Measurements from ENCODE around the gene GAB2.

GAB2 gene

DNA sequence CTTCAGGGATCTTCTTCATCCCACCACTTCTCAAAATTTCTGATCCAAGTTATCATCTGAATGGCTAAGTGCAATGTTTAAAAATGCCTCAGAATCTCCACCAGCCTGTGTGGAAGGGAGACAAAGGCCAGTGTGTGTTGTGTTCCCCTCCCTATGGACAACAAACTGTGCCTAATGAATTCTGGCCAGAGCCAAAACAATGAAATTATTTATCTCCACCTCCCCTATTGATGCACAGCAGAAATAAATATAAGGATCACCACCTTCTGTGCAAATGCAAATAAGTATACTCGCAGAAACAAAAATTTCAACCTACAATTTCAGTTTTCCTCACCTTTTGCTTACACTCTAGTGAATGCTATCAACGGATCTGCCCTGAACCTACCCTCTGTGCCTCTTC, 75.8 kb downstream of the GAB2 start:
- DNase-seq (ENCODE audit: low read depth in 3 of 3): no peak

GRCh38 chr11:78340530-78340929, 77.1 kb downstream of the GAB2 start:
- no peak for DNase-seq (ENCODE audit: low read depth in 3 of 3)

- no peak for DNase-seq (ENCODE audit: low read depth in 3 of 3)
These were observed 77.7 kb downstream of the GAB2 start for GRCh38 chr11:78339945-78340344.

DNA sequence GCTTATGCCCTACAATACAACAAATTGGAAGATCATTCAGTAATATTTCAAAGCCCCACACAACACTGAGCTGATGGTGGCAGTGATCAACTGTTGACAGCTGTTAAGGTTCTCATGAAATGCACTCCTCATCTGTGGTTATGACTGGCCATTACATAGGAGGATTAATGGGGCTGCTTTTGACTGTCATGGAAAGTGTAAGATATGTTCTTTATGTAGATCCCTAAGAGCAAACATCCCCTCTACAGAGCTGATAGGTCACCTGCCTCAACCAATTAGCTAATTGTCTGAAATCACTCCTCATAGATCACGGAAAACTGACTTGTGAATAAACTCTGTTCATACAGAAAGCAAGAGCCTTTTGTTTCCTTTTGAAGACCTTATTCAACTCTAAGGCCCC, 78.1 kb downstream of the GAB2 start:
- no peak for DNase-seq (ENCODE audit: low read depth in 3 of 3)

GRCh38 chr11:78338702-78339101, 78.9 kb downstream of the GAB2 start:
- no peak for DNase-seq (ENCODE audit: low read depth in 3 of 3)

- DNase-seq (ENCODE audit: low read depth in 3 of 3): no peak
These were observed 79.5 kb downstream of the GAB2 start for GRCh38 chr11:78338138-78338537.

DNA sequence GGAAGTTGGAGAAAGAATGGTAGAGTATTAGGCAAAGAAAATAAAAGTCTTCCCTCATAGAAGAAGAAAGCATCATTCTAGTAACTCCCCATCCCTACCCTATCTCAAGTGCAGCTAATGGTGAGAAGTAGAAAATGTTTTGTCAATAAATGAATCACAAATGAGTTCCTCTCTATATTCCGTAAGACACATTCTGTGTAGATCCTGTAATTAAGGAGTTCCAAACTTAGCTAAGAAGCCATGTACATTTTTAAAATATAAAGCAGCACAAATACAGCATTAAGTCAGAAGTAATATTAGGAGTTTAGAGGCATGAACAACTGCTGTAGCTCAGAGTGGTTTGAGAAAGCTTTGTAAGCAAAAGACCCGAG, 80.1 kb downstream of the GAB2 start:
- DNase-seq (ENCODE audit: low read depth in 3 of 3): no peak

- no peak for DNase-seq (ENCODE audit: low read depth in 3 of 3)
These were observed 80.6 kb downstream of the GAB2 start for GRCh38 chr11:78336877-78337553.

GRCh38 chr11:78334109-78334508, 83.5 kb downstream of the GAB2 start:
- no peak for DNase-seq (ENCODE audit: low read depth in 3 of 3)

GRCh38 chr11:78332872-78333271, 84.7 kb downstream of the GAB2 start:
- no peak for DNase-seq (ENCODE audit: low read depth in 3 of 3)

DNA sequence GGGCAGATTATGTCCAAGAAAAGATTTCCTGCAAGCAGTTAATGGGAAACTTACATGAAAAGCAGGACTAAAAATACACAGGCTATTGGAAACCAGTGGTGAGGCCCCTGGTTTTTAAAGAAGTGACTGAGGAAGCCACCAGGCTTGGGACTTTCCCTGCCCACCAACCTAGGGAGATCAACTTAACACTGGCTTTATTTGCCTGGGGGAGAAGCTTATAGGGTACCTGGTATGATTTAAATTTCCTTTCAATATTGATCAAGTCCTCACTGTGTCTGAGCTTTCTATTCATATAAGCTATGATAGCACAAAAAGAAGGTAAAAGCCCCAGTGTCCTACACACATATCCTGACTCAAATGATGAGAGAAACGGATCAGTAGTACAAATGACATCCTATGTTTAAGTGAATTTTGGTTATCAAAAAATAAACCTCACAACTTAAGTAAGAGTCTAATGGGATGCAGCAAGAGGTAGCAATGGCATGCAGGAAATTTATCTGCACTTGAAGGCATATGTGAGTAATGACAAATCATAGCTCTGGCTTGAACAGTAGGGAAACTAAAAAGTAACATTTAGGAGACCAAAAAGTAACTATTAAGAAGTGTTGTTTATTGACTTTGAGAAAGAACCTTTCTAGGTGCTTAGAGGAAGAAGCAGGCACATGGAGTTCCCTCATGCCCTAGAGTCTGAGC, 85.3 kb downstream of the GAB2 start:
- no peak for DNase-seq (ENCODE audit: low read depth in 3 of 3)

GRCh38 chr11:78331711-78332110, 85.9 kb downstream of the GAB2 start:
- DNase-seq (ENCODE audit: low read depth in 3 of 3): no peak

GRCh38 chr11:78330361-78330760, 87.3 kb downstream of the GAB2 start:
- DNase-seq (ENCODE audit: low read depth in 3 of 3): no peak

DNA sequence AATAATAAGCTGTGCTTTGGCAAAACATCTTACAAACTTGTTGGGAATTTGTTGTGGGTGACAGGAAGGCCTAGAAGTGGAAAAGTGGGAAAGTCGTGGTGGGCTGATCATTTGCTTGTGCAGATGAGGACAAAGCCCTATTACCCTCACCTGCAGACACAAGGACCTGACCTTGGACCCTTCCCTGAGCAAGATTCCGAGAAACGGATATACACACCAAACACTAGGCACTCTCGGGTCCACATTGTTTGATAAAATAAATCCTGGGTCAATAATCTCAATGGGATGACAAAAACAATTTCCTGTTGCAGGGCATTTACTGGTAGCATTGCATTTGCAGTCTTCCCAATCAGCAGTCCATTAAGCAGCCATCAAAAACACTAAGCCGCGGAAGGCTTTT, 89.7 kb downstream of the GAB2 start:
- DNase-seq (ENCODE audit: low read depth in 3 of 3): no peak

GRCh38 chr11:78325274-78325781, 92.3 kb downstream of the GAB2 start:
- DNase-seq (ENCODE audit: low read depth in 3 of 3): no peak

DNA sequence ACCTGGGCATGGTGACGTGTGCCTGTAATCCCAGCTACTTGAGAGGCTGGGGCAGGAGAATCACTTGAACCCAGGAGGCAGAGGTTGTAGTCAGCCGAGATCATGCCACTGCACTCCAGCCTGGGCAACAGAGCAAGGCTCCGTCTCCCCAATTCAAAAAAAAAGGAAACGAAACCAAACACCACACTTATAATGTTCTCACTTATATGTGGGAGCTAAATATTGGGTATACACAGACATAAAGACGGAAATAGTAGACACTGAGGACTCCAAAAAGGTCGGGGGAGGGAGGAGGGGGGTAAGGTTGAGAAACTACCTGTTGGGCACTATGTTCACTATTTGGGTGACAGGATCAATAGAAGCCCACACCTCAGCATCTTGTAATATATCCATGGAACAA, 94.3 kb downstream of the GAB2 start:
- DNase-seq (ENCODE audit: low read depth in 3 of 3): no peak

DNA sequence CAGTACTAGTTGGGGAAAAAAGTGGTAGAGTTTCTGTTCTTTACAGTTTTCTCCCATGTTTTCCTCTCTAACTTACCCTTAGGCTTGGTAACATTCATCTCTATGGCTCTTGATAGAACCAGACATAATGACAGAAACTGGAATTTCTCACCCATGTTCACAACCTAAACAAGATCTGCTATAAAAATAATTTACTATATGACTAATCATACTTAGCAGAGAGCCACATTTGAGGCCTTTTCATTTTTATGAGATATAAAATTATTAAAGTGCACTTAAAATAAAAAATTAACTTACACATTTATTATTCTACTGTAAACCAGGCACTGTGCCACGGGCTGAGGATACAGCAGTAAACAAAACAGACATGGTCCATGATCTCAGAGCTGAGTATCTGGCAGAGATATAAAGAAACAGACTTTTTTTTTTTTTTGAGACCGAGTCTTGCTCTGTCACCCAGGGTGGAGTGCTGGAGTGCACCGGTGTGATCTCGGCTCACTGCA, 98.1 kb downstream of the GAB2 start:
- DNase-seq (ENCODE audit: low read depth in 3 of 3): no peak

DNA sequence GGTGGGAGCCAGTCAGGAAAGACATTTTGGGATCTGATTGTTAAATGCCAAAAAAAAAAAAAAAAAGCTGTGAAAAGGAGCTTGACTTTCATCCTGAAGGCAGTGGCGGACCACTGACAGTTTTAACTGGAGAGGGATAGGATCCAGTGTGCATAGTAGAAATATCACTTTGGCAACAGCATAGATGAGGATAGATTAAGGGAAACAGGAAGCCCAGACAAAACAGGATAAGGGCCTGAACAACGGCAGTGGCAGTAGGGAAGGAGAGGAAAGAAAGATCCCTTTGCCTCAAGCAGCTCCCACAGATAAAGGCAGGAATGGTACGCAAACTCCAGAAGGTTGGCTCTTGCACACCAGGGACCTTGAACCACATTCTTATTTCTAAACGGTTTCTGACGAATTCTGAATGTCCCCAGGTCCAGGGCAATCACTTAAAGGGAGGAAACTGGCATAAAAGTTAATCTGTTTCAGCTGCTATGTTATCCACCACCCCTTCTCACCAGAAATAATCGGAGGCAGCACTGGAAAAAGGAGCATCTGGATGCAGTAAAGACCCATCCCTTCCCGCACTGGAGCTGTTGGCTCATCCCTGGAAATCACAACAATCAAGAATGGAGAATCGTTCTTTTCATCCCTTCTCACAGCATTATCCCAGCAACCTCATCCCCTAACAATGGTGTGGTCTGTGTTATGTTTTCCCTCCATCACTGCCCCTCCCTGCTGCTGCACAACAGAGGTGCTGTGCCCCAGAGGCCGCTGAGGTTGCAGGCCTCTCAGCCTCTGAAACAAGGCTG, 99.1 kb downstream of the GAB2 start:
- DNase-seq (ENCODE audit: low read depth in 3 of 3): no peak

DNA sequence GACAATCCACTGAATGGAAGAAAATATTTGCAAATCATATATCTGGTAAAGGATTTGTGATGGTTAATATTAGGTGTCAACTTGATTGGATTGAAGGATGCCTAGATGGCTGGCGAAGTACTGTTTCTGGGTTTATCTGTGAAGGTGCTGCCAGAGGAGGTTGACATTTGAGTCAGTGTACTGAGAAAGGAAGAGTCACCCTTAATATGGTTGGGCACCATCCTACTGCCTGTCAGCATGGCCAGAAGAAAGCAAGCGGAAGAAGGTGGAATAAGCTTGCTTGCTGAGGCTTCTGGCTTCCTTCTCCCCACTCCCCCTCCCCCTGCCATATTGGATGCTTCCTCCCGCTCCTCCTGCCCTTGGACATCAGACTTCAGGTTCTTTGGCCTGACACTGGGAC, 101.9 kb downstream of the GAB2 start:
- no peak for DNase-seq (ENCODE audit: low read depth in 3 of 3)

DNA sequence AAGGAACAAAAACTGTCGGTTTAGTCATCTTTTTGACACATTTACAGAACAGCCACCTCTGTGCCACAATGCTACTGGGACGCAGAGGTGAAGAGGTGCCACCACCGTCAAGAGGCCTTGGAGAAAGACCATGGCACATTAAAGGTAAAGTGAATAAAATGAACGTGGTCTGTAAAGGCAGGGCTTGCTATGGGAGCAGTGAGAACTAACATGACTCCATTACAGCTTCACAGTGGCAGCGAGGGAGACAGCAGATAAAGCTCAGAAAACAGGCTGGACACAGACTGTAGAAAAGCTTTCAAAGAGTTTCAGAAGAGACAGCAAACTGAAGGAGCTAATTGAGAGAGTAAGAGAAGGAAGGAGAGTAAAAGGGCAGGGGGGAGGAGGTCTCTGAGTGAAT, 102.9 kb downstream of the GAB2 start:
- DNase-seq (ENCODE audit: low read depth in 3 of 3): no peak

DNA sequence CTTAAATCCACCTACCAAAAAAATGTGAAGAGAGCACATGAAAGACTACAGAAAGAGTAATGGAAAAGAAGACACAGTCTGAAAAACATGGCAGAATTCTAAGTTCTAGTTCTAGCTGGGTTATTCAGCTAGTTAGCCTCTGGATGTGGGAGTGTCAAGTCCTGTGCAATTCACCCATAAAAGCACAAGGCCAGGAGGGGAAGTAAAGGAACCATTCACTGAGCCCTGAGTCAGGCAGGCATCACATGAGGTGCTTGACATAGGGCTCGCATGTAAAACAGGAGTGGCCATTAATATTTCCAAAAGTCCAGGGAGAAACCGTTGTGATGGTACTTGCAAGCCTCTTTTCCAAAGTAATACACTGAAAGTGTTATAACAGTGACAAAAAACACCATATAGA, 103.7 kb downstream of the GAB2 start:
- no peak for DNase-seq (ENCODE audit: low read depth in 3 of 3)

GRCh38 chr11:78313181-78313795, 104.3 kb downstream of the GAB2 start:
- no peak for DNase-seq (ENCODE audit: low read depth in 3 of 3)
